Measurements from ENCODE around the gene INF2. TPM values are rescaled to one million over a fixed set of nuclear protein-coding genes. Genes with fewer than 3 reads are reported as not detected.

Gene INF2
- total RNA-seq, 4 donors from 2014 or later, result 51.5 to 129 (median 66.7) TPM

DNA sequence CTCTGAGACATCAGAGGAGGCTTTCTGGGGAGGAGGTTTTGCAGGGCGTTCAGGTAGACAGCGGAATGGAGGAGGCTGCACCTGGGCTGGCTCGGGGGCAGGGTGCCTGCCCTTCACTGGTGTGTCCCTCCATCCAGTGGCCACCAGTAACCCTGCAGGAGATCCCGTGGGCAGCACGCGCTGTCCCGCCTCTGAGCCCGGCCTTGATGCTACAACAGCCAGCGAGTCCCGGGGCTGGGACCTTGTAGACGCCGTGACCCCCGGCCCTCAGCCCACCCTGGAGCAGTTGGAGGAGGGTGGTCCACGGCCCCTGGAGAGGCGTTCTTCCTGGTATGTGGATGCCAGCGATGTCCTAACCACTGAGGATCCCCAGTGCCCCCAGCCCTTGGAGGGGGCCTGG, 24.6 kb downstream of the INF2 start:
- intact Hi-C loops (cut with DNase I), result no loop called here
- H3K9me3 ChIP-seq, result no peaks in the 10 kb centered on the region
- H3K27ac ChIP-seq (replicated peaks in 1 of 4), result no peak overlapping the region
- TF ChIP-seq POLR2A (IDR thresholded peaks at IDR 0.05; ENCODE audit: low read depth) (no peak), EP300 (IDR thresholded peaks at IDR 0.05) (no peak), POLR2AphosphoS5 (IDR thresholded peaks at IDR 0.05) (no peak)
- TF ChIP-seq, protein P1, sequence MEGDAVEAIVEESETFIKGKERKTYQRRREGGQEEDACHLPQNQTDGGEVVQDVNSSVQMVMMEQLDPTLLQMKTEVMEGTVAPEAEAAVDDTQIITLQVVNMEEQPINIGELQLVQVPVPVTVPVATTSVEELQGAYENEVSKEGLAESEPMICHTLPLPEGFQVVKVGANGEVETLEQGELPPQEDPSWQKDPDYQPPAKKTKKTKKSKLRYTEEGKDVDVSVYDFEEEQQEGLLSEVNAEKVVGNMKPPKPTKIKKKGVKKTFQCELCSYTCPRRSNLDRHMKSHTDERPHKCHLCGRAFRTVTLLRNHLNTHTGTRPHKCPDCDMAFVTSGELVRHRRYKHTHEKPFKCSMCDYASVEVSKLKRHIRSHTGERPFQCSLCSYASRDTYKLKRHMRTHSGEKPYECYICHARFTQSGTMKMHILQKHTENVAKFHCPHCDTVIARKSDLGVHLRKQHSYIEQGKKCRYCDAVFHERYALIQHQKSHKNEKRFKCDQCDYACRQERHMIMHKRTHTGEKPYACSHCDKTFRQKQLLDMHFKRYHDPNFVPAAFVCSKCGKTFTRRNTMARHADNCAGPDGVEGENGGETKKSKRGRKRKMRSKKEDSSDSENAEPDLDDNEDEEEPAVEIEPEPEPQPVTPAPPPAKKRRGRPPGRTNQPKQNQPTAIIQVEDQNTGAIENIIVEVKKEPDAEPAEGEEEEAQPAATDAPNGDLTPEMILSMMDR (IDR thresholded peaks at IDR 0.05), result no peak
- WGBS, result 91% methylated on average over 8 of the region's 16 CpGs
- no peak overlapping the region for H3K4me3 ChIP-seq
- no peaks in the 10 kb centered on the region for H3K27me3 ChIP-seq
- DNase-seq (ENCODE audit: extremely low spot score), result no peak
- H3K36me3 ChIP-seq, result peaks cover 51 to 98% (median 85%) of the 10 kb centered on the region in 4 donors
- H3K4me1 ChIP-seq, result peaks cover 0 to 11% (median 6%) of the 10 kb centered on the region in 4 donors

DNA sequence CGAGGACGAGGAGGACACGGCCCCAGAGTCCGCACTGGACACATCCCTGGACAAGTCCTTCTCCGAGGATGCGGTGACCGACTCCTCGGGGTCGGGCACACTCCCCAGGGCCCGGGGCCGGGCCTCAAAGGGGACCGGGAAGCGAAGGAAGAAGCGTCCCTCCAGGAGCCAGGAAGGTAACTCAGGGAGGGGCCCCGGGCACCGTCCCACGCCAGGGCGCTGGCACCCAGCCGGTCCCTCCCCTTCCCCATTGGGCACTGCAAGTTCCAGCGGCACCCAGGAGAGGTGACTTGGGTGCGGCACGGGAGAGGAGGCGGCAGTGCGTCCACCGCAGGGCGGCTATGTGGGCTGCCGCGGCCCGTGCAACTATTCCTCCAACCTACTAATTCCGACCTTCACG, 25.3 kb downstream of the INF2 start:
- Histone ChIP-seq H3K27me3 (no peaks in the 10 kb centered on the region), H3K4me3 (no peak overlapping the region), H3K4me1 (peaks cover 0 to 5% (median under 1%) of the 10 kb centered on the region in 4 donors), H3K27ac (replicated peaks in 1 of 4) (no peak overlapping the region), H3K36me3 (peaks cover 56 to 98% (median 87%) of the 10 kb centered on the region in 4 donors), H3K9me3 (no peaks in the 10 kb centered on the region)
- no peak for DNase-seq (ENCODE audit: extremely low spot score)
- intact Hi-C loops (cut with DNase I), result no loop called here
- TF ChIP-seq, protein P1 (IDR thresholded peaks at IDR 0.05), result no peak
- no peak for TF ChIP-seq POLR2AphosphoS5 (IDR thresholded peaks at IDR 0.05)
- TF ChIP-seq POLR2A (IDR thresholded peaks at IDR 0.05; ENCODE audit: low read depth), result no peak
- no peak for TF ChIP-seq EP300 (IDR thresholded peaks at IDR 0.05)
- WGBS, result 96% methylated on average over 22 of the region's 31 CpGs

DNA sequence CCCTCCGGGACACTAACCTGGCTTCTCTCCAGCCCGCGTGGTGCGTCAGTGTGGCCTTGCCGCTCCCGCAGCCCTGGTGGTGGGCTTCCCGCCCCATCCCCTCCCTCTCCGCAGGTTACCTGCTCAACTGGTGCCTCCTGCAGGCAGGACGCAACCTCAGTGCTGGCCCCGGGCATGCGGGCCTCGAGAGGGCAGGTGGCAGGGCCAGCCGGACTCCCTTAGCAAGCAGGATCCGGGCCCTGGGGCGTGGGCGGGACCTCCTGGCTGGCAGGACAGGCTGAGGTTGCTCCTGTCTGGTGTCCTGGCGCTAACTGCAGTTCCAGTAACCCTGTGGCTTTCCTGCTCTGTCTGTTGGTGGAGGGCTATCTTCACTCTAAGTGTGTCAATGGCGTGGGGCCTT, 26.0 kb downstream of the INF2 start:
- intact Hi-C loops (cut with DNase I), result no loop called here
- TF ChIP-seq, protein P1 (IDR thresholded peaks at IDR 0.05), result no peak
- no peak for TF ChIP-seq POLR2AphosphoS5 (IDR thresholded peaks at IDR 0.05)
- TF ChIP-seq EP300 (IDR thresholded peaks at IDR 0.05), result no peak
- no peak for TF ChIP-seq POLR2A (IDR thresholded peaks at IDR 0.05; ENCODE audit: low read depth)
- no peak for DNase-seq (ENCODE audit: extremely low spot score)
- H3K9me3 ChIP-seq, result no peaks in the 10 kb centered on the region
- WGBS, result 93% methylated on average over 9 of the region's 18 CpGs
- H3K27ac ChIP-seq (replicated peaks in 1 of 4), result no peak overlapping the region
- H3K27me3 ChIP-seq, result no peaks in the 10 kb centered on the region
- H3K36me3 ChIP-seq, result peaks cover 56 to 98% (median 85%) of the 10 kb centered on the region in 4 donors
- H3K4me1 ChIP-seq, result peaks cover 0 to 5% (median 0%) of the 10 kb centered on the region in 4 donors
- no peak overlapping the region for H3K4me3 ChIP-seq

- H3K36me3 ChIP-seq, result peaks cover 52 to 94% (median 80%) of the 10 kb centered on the region in 4 donors
- H3K4me3 ChIP-seq, result no peak overlapping the region
- intact Hi-C loops (cut with DNase I), result no loop called here
- no peak overlapping the region for H3K27ac ChIP-seq (replicated peaks in 1 of 4)
- 88% methylated on average over 12 of the region's 12 CpGs for WGBS
- H3K4me1 ChIP-seq, result peaks cover 0 to 5% (median 0%) of the 10 kb centered on the region in 4 donors
- no peaks in the 10 kb centered on the region for H3K27me3 ChIP-seq
- H3K9me3 ChIP-seq, result no peaks in the 10 kb centered on the region
- TF ChIP-seq, protein P1 (IDR thresholded peaks at IDR 0.05), result no peak
- no peak for TF ChIP-seq EP300 (IDR thresholded peaks at IDR 0.05)
- no peak for TF ChIP-seq POLR2AphosphoS5 (IDR thresholded peaks at IDR 0.05)
- DNase-seq (ENCODE audit: extremely low spot score), result no peak
These were observed 26.5 kb downstream of the INF2 start for GRCh38 chr14:104715871-104716270.

- no peaks in the 10 kb centered on the region for H3K9me3 ChIP-seq
- H3K36me3 ChIP-seq, result peaks cover 44 to 85% (median 70%) of the 10 kb centered on the region in 4 donors
- WGBS, result 88% methylated on average over 22 of the region's 22 CpGs
- H3K27me3 ChIP-seq, result no peaks in the 10 kb centered on the region
- no peak overlapping the region for H3K4me3 ChIP-seq
- peaks cover 5 to 8% (median 7%) of the 10 kb centered on the region in 4 donors for H3K4me1 ChIP-seq
- intact Hi-C loops (cut with DNase I), result no loop called here
- no peak overlapping the region for H3K27ac ChIP-seq (replicated peaks in 1 of 4)
- TF ChIP-seq POLR2A (IDR thresholded peaks at IDR 0.05; ENCODE audit: low read depth) (no peak), EP300 (IDR thresholded peaks at IDR 0.05) (no peak), POLR2AphosphoS5 (IDR thresholded peaks at IDR 0.05) (no peak)
- TF ChIP-seq, protein P1 (IDR thresholded peaks at IDR 0.05), result no peak
- no peak for DNase-seq (ENCODE audit: extremely low spot score)
These were observed 27.7 kb downstream of the INF2 start for GRCh38 chr14:104717137-104717536.

Measured in esophagus muscularis mucosa (tissue), 4 donors.